GM18520 (cell line): ENCODE results near the gene ACTRT2.

ENCODE experiments used
- ATAC-seq: cut with Tn5 transposase; IDR thresholded peaks from one replicate; pipeline ENCODE4 v1.9.1; 2021; ENCODE audit not compliant: unreplicated experiment

ACTRT2 gene

GRCh38 chr1:3016641-3017439 is 4.4 kb upstream of the ACTRT2 start:
- no peak for ATAC-seq

GRCh38 chr1:3017440-3018050 is 3.7 kb upstream of the ACTRT2 start:
- ATAC-seq = no peak

GRCh38 chr1:3018051-3018471 is 3.2 kb upstream of the ACTRT2 start:
- no peak for ATAC-seq

- ATAC-seq = no peak
These were observed 2.7 kb upstream of the ACTRT2 start for GRCh38 chr1:3018576-3018975.

GRCh38 chr1:3019007-3019515 is 2.2 kb upstream of the ACTRT2 start:
- no peak for ATAC-seq

GRCh38 chr1:3019516-3020051 is 1.7 kb upstream of the ACTRT2 start:
- ATAC-seq = no peak

- ATAC-seq = no peak
These were observed 881 bp upstream of the ACTRT2 start for GRCh38 chr1:3020263-3020909.

- ATAC-seq = no peak
These were observed 634 bp downstream of the ACTRT2 start for GRCh38 chr1:3021801-3022401.

GRCh38 chr1:3022511-3022973 is 1.3 kb downstream of the ACTRT2 start:
- no peak for ATAC-seq

- ATAC-seq = no peak
These were observed 1.7 kb downstream of the ACTRT2 start for GRCh38 chr1:3022976-3023375.

GRCh38 chr1:3024019-3024418 is 2.8 kb downstream of the ACTRT2 start:
- ATAC-seq = no peak

GRCh38 chr1:3024588-3024987 is 3.3 kb downstream of the ACTRT2 start:
- no peak for ATAC-seq

GRCh38 chr1:3026124-3026523 is 4.9 kb downstream of the ACTRT2 start:
- ATAC-seq = no peak

- ATAC-seq = no peak
These were observed 5.5 kb downstream of the ACTRT2 start for GRCh38 chr1:3026581-3027391.

- no peak for ATAC-seq
These were observed 6.5 kb downstream of the ACTRT2 start for GRCh38 chr1:3027611-3028371.

- ATAC-seq = no peak
These were observed 7.4 kb downstream of the ACTRT2 start for GRCh38 chr1:3028531-3029282.

- no peak for ATAC-seq
These were observed 8.3 kb downstream of the ACTRT2 start for GRCh38 chr1:3029481-3029961.

- no peak for ATAC-seq
These were observed 8.9 kb downstream of the ACTRT2 start for GRCh38 chr1:3029991-3030662.
